HAP-1 (cell line): ENCODE results near the gene BTBD16.

Experiments used
- DNase-seq, 2 experiments: peaks; one replicate each; pipeline ENCODE4 v3.0.0-alpha.2; 2016 to 2020; ENCODE audit warnings: low spot score in 2 of 2
- H3K27me3 ChIP-seq: fragments of 250-450 bp; sonication (Bioruptor Pico); 2 replicates; pipeline ENCODE4 v1.5.1; 2020; ENCODE audit warnings: low read depth, mild to moderate bottlenecking, moderate library complexity
- H3K36me3 ChIP-seq: fragments of 250-450 bp; sonication (Bioruptor Pico); replicated peaks from 2 replicates; pipeline ENCODE4 v1.5.1; 2020; ENCODE audit warnings: mild to moderate bottlenecking
- H3K4me1 ChIP-seq: fragments of 250-450 bp; sonication (Bioruptor Pico); 2 replicates; pipeline ENCODE4 v1.5.1; 2020; ENCODE audit warnings: mild to moderate bottlenecking
- H3K4me3 ChIP-seq: fragments of 250-450 bp; sonication (Bioruptor Pico); 2 replicates; pipeline ENCODE4 v1.5.1; 2020; ENCODE audit warnings: mild to moderate bottlenecking, moderate library complexity
- H3K9me3 ChIP-seq: fragments of 250-450 bp; sonication (Bioruptor Pico); 2 replicates; pipeline ENCODE4 v1.5.1; 2020; ENCODE audit warnings: mild to moderate bottlenecking, moderate library complexity
- in situ Hi-C: fragments of 300-500 bp; cut with MboI; formaldehyde crosslinking; loops from 3 replicates; pipeline ENCODE4 v1.14.3; 2020; ENCODE audit warnings: low sequenced_read_pairs, inconsistent platforms, mixed read lengths

Gene BTBD16

GRCh38 chr10:122240401-122240800 is 30.7 kb upstream of the BTBD16 start:
- Histone ChIP-seq H3K9me3 (no peaks in the 10 kb centered on the region), H3K4me3 (no peak overlapping the region), H3K27me3 (no peaks in the 10 kb centered on the region), H3K4me1 (0 out of 2 replicates have a peak, but pooled peaks cover 2% of the 10 kb centered on the region), H3K36me3 (peaks cover 4% of the 10 kb centered on the region; the same call in 1 of the 2 replicates)
- in situ Hi-C loops, result no loop called here
- DNase-seq, result no peak

- Histone ChIP-seq H3K36me3 (peaks cover 4% of the 10 kb centered on the region; the same call in 1 of the 2 replicates), H3K4me1 (0 out of 2 replicates have a peak, but pooled peaks cover 1% of the 10 kb centered on the region), H3K4me3 (no peak overlapping the region), H3K27me3 (no peaks in the 10 kb centered on the region), H3K9me3 (no peaks in the 10 kb centered on the region)
- in situ Hi-C loops, result no loop called here
- DNase-seq, result no peak
Measured at GRCh38 chr10:122241836-122242235, 29.3 kb upstream of the BTBD16 start.

GRCh38 chr10:122243550-122243949 is 27.5 kb upstream of the BTBD16 start:
- no peaks in the 10 kb centered on the region; the same call in 1 of the 2 replicates for H3K36me3 ChIP-seq
- in situ Hi-C loops, result no loop called here
- DNase-seq, result no peak
- H3K27me3 ChIP-seq, result no peaks in the 10 kb centered on the region
- H3K4me1 ChIP-seq, result no peaks in the 10 kb centered on the region
- H3K4me3 ChIP-seq, result no peak overlapping the region
- H3K9me3 ChIP-seq, result no peaks in the 10 kb centered on the region

GRCh38 chr10:122244001-122244975 is 26.8 kb upstream of the BTBD16 start:
- no peak for DNase-seq
- in situ Hi-C loops, result no loop called here
- no peak overlapping the region for H3K4me3 ChIP-seq
- no peaks in the 10 kb centered on the region for H3K4me1 ChIP-seq
- H3K27me3 ChIP-seq, result no peaks in the 10 kb centered on the region
- H3K9me3 ChIP-seq, result no peaks in the 10 kb centered on the region
- no peaks in the 10 kb centered on the region; the same call in 1 of the 2 replicates for H3K36me3 ChIP-seq

DNA sequence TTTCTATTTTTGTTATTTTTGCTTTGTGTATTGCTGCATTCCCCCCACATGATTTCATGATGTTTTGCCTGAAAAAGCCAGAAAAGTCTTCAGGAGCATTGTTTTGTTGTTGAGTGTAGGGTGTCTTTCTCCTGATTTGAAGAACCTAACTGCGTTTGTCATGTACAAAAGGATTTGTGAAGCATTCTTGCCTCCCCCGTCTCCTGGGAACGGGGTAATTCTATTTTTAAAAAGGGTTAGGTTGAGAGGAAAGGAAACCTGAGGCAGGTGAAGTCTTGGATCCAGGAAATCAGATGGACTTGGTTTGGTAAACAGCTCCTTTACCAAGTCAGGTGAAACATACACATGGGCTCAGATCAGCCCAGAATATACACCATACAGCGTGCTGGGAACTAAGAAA is 26.0 kb upstream of the BTBD16 start:
- DNase-seq, result no peak
- Histone ChIP-seq H3K36me3 (no peaks in the 10 kb centered on the region; the same call in 1 of the 2 replicates), H3K4me1 (no peaks in the 10 kb centered on the region), H3K9me3 (no peaks in the 10 kb centered on the region), H3K27me3 (no peaks in the 10 kb centered on the region), H3K4me3 (no peak overlapping the region)
- in situ Hi-C loops, result no loop called here

DNA sequence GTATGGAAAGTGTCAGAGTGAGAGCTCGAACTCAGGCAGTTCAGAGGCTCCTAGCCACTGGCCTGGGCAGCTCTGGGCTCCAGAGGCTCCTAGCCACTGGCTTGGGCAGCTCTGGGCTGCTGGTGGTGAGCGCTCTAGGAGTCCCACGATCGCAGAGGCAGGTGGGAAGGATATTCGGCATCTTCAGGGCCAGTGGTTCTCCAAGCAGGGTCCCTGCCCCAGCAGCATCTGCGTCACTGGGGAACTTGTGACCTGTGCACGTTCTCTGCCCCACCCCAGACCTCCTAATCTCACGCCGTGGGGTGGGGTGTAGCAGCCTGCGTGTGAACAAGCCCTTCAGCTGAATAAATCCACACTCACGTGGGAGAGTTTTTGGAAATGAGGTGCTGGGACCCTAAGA is 25.2 kb upstream of the BTBD16 start:
- H3K4me3 ChIP-seq, result no peak overlapping the region
- H3K4me1 ChIP-seq, result no peaks in the 10 kb centered on the region
- H3K9me3 ChIP-seq, result no peaks in the 10 kb centered on the region
- DNase-seq, result no peak
- no peaks in the 10 kb centered on the region for H3K27me3 ChIP-seq
- no peaks in the 10 kb centered on the region; the same call in 1 of the 2 replicates for H3K36me3 ChIP-seq
- in situ Hi-C loops, result no loop called here

- Histone ChIP-seq H3K4me3 (no peak overlapping the region), H3K36me3 (no peaks in the 10 kb centered on the region; the same call in 1 of the 2 replicates), H3K9me3 (no peaks in the 10 kb centered on the region), H3K4me1 (no peaks in the 10 kb centered on the region), H3K27me3 (no peaks in the 10 kb centered on the region)
- no peak for DNase-seq
- in situ Hi-C loops, result no loop called here
Measured at GRCh38 chr10:122246830-122247520, 24.1 kb upstream of the BTBD16 start.

DNA sequence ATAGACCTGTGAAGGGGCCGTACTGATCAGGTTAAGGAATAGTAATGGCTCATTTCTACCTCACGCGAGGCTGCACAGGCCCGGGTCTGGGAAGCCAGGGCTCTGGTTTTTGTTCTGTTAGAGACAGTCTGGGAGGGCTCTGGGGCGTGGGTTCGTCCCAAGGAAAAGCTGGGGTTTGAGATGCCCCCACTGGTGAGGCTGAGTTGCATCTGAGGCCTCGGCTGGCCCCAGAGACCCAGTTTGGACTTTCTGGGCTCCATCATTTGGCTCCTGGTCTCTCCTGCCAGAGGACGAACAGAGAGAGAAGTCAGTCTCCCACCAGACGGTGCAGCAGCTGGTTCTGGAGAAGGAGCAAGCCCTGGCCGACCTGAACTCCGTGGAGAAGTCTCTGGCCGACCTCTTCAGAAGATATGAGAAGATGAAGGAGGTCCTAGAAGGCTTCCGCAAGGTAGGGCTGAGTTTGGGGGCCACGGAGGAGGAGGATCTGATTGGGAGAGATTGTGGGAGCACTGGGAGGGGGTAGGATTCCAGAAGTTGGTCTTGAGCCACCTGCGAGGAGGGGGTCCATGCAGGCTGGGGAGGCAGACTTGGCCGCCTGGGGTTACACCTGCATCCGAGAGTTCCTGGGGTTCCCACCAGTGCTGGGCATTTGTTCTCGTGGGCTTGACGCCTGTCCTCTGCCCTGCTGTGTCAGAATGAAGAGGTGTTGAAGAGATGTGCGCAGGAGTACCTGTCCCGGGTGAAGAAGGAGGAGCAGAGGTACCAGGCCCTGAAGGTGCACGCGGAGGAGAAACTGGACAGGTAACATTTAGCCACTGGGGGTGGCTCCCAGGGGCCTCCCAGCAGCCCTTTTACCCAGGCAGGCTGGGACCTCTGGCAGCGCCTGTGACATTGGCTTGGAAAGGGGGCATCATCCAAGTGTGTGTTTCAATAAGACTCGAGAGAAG is 22.5 kb upstream of the BTBD16 start:
- Histone ChIP-seq H3K9me3 (no peaks in the 10 kb centered on the region), H3K36me3 (no peaks in the 10 kb centered on the region), H3K27me3 (no peaks in the 10 kb centered on the region), H3K4me3 (no peak overlapping the region), H3K4me1 (no peaks in the 10 kb centered on the region)
- no peak for DNase-seq
- in situ Hi-C loops, result no loop called here

DNA sequence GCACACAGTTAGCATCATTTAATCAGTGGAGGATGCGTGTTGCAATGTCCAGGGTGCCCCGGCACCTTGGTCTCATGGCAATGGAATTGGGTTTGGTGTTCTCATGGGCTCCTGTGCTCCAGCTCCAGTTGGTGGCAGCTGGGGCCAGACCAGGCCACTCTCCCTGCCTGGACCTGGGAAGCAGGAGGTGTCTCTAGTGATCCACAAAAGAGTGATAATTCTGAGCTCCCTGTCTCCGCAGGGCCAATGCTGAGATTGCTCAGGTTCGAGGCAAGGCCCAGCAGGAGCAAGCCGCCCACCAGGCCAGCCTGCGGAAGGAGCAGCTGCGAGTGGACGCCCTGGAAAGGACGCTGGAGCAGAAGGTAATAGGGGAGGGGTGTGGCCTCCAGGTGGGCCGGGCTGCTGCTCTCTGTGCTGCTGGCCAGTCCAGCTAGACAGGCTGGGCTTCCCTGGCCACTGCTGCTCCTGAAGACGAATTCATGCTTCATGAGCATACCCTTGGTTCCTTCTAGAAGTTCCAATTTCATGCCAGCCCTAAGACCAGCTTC is 21.7 kb upstream of the BTBD16 start:
- in situ Hi-C loops, result no loop called here
- Histone ChIP-seq H3K4me3 (no peak overlapping the region), H3K36me3 (no peaks in the 10 kb centered on the region), H3K27me3 (no peaks in the 10 kb centered on the region), H3K4me1 (no peaks in the 10 kb centered on the region), H3K9me3 (no peaks in the 10 kb centered on the region)
- DNase-seq, result no peak

DNA sequence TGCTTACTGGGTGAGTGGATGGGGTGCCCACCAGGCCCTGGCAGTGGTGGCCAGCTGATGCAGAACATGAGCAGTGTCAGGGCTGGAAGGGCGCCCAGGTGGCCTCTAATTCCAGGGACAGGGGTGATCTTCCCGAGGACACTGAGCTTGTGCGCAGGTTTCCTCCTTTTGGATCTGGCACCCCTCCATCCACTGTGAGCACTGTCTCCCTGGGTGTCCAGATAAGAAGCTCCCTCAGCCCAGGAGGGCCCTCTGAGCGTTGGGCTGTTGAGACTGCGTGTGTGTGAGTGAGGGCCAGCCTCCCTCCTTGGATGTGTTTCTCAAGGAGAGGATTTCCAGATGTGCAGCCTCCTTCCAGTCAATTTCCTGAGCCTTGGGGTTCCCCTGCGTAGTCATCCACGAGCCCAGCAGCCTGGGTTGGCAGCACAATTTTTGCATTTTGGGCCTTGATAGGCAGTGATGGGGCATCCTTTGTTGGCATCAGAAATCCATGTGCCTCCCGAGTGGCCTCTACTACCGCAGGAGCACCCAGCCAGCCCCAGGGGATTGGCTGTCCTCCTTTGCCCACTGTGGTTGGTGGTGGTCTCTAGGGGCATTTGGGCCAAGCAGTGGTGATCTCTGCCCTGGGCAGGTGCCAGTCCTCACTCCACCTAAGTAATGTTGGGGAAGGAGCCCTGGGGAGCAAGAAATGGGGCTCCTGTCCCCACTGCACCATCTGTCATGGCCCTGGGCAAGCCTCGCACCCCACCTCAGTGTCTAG is 20.9 kb upstream of the BTBD16 start:
- no peaks in the 10 kb centered on the region for H3K27me3 ChIP-seq
- no peak overlapping the region for H3K4me3 ChIP-seq
- DNase-seq, result no peak
- H3K36me3 ChIP-seq, result no peaks in the 10 kb centered on the region
- H3K4me1 ChIP-seq, result no peaks in the 10 kb centered on the region
- H3K9me3 ChIP-seq, result no peaks in the 10 kb centered on the region
- in situ Hi-C loops, result no loop called here

DNA sequence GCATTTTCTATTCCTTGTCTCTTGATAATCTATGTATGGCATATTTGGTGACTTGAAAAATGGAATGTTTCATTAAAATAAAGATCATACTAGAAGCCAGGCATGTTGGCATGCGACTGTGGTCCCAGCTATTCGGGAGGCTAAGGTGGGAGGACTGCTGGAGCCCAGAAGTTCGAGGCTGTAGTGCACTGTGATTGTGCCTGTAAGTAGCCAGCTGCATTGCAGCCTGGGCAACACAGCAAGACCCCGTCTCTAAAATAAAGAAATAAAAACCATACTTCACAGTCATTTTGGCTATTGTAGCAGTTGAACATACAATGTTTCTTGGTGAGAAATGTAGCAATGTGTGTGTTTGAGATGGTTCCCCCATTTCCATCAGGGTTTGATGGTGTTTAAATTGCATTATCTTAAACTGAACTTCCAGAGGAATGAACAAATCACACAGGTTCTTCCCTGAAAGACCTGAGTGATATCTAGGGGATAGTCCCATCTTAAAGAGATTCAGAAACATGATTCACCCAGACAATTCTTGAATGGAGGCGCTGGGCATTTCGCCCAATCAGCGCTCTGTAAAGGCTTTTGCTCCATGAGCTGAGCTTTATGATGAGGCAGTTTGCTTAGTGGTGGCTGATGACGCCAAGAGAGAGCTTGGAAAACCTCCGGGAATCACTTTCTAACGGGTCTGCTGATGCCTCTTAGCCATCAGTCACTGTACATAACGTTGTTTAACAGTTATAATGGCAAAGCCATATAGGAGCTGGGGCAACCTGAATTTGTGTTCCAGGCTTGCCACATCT is 19.4 kb upstream of the BTBD16 start:
- Histone ChIP-seq H3K36me3 (no peaks in the 10 kb centered on the region), H3K27me3 (no peaks in the 10 kb centered on the region), H3K4me1 (no peaks in the 10 kb centered on the region), H3K9me3 (no peaks in the 10 kb centered on the region), H3K4me3 (no peak overlapping the region)
- DNase-seq, result no peak
- in situ Hi-C loops, result no loop called here

DNA sequence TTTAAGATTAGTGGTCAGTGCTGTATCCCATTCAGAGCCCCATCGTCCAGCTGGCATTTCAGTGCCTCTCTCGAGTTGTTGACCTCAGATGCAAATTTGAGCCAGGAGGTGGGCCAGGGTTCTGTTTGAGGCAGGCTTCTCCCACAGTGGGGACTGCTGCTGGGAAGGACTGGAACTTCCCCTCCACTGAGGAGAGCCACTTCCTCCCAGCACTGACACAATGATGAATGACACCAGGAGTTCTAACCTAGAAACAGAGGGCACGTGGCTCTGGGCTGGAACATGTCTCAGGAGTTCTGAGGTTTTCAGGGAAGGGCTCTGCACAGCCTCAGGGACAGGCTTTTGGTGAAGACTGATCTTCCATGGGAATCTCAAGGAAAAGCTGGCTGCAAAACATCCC is 18.3 kb upstream of the BTBD16 start:
- DNase-seq, result no peak
- Histone ChIP-seq H3K27me3 (no peaks in the 10 kb centered on the region), H3K9me3 (no peaks in the 10 kb centered on the region), H3K36me3 (no peaks in the 10 kb centered on the region), H3K4me1 (no peaks in the 10 kb centered on the region), H3K4me3 (no peak overlapping the region)
- in situ Hi-C loops, result no loop called here
